DND-41 (cell line): ENCODE results near the gene MRLN.

Experiments
- CTCF ChIP-seq: IDR thresholded peaks from 2 replicates; pipeline ENCODE4 v1.5.1; 2012; ENCODE audit warnings: borderline replicate concordance, low read length, moderate library complexity, mild to moderate bottlenecking; ENCODE audit not compliant: poor library complexity, severe bottlenecking; ENCODE audit errors: extremely low read depth
- EZH2 ChIP-seq: IDR thresholded peaks from 3 replicates; pipeline ENCODE4 v1.6.1; 2012; ENCODE audit warnings: borderline replicate concordance, low read depth, mild to moderate bottlenecking, moderate library complexity, low read length, inconsistent platforms; ENCODE audit not compliant: severe bottlenecking

- TF ChIP-seq CTCF (no peak), EZH2 (no peak)
Measured at GRCh38 chr10:59719374-59719773, 33.9 kb downstream of the MRLN start.
